Naive thymus-derived CD4-positive, alpha-beta T cell (primary cell): ENCODE results near the gene GDF2. TPM values are rescaled to one million over a fixed set of nuclear protein-coding genes. Genes with fewer than 3 reads are reported as not detected.

Experiments used
- ATAC-seq: fragments of 150-1000 bp; cut with Tn5 transposase; 2 replicates; pipeline ENCODE4 v1.10.0; 2021; ENCODE audit warnings: mild to moderate bottlenecking, moderate library complexity
- CTCF ChIA-PET: fragments of 350-600 bp; sonication (Branson Sonifier 250); formaldehyde crosslinking; loops from one replicate; lab custom pipeline; 2021; ENCODE audit warnings: antibody characterized with exemption; lab: Charles Lee
- POLR2A ChIA-PET: fragments of 350-600 bp; sonication (Branson Sonifier 250); formaldehyde crosslinking; loops from one replicate; lab custom pipeline; 2021; ENCODE audit warnings: antibody characterized with exemption, inconsistent platforms; lab: Charles Lee
- DNase-seq, 9 donors: peaks; one replicate each; pipeline versions ENCODE4 v3.0.0 to v3.0.0-alpha.2; 2020 to 2022; ENCODE audit warnings: mixed read lengths in 1 of 9
- H3K27ac ChIP-seq: one replicate; pipeline ENCODE4 v1.7.0; 2013; ENCODE audit warnings: mild to moderate bottlenecking, low read depth, low read length, moderate library complexity
- H3K27me3 ChIP-seq, 2 donors: one replicate each; pipeline ENCODE4 v1.7.0; 2013; ENCODE audit warnings: low read length in 2 of 2, mild to moderate bottlenecking in 2 of 2, moderate library complexity in 2 of 2; ENCODE audit not compliant: control insufficient read depth in 2 of 2, insufficient read depth in 2 of 2
- H3K36me3 ChIP-seq, 3 experiments: 1 replicate in 2 of 3; 2 replicates in 1 of 3; pipeline ENCODE4 v1.7.0; 2013; ENCODE audit warnings: low read length in 3 of 3, mild to moderate bottlenecking in 3 of 3, moderate library complexity in 1 of 3; ENCODE audit not compliant: insufficient read depth in 3 of 3, control insufficient read depth in 2 of 3
- H3K4me1 ChIP-seq, 2 donors: one replicate each; pipeline ENCODE4 v1.7.0; 2013; ENCODE audit warnings: low read length in 2 of 2, mild to moderate bottlenecking in 2 of 2, moderate library complexity in 1 of 2; ENCODE audit not compliant: control insufficient read depth in 2 of 2, insufficient read depth in 2 of 2
- H3K4me3 ChIP-seq: 2 replicates; pipeline ENCODE4 v1.7.0; 2013; ENCODE audit warnings: mild to moderate bottlenecking, low read length
- H3K9me3 ChIP-seq, 3 experiments: 1 replicate in 2 of 3; 2 replicates in 1 of 3; pipeline ENCODE4 v1.7.0; 2013; ENCODE audit warnings: low read length in 3 of 3; ENCODE audit not compliant: control insufficient read depth in 2 of 3
- H3K27ac Mint-ChIP-seq, 9 donors: one replicate each; pipeline ENCODE4 v1.8.0; 2020 to 2022; ENCODE audit warnings: mixed read lengths in 9 of 9, mild to moderate bottlenecking in 8 of 9, moderate library complexity in 5 of 9, inconsistent platforms in 2 of 9
- H3K27me3 Mint-ChIP-seq, 5 donors: one replicate each; pipeline ENCODE4 v1.8.0; 2021 to 2022; ENCODE audit warnings: mixed read lengths in 5 of 5, mild to moderate bottlenecking in 1 of 5
- H3K36me3 Mint-ChIP-seq, 5 donors: one replicate each; pipeline ENCODE4 v1.8.0; 2020 to 2022; ENCODE audit warnings: mixed read lengths in 5 of 5, mild to moderate bottlenecking in 3 of 5, inconsistent platforms in 1 of 5
- H3K4me1 Mint-ChIP-seq, 7 donors: one replicate each; pipeline ENCODE4 v1.8.0; 2020 to 2022; ENCODE audit warnings: mixed read lengths in 7 of 7, mild to moderate bottlenecking in 3 of 7, inconsistent platforms in 1 of 7
- H3K4me3 Mint-ChIP-seq, 10 donors: one replicate each; pipeline ENCODE4 v1.8.0; 2020 to 2022; ENCODE audit warnings: mild to moderate bottlenecking in 10 of 10, mixed read lengths in 10 of 10, moderate library complexity in 6 of 10, inconsistent platforms in 2 of 10
- H3K9me3 Mint-ChIP-seq, 11 donors: one replicate each; pipeline ENCODE4 v1.8.0; 2020 to 2022; ENCODE audit warnings: mixed read lengths in 11 of 11, mild to moderate bottlenecking in 4 of 11, inconsistent platforms in 1 of 11, moderate library complexity in 1 of 11
- intact Hi-C, 2 donors: fragments of 100-400 bp; cut with micrococcal nuclease; formaldehyde crosslinking; loops; one replicate each; pipeline ENCODE4 v1.15.1; 2023
- polyA plus RNA-seq, 2 donors: library from polyadenylated mRNA; unstranded; fragments of 300-500 nt; fragmentation: Illumina TruSeq; gene quantifications; one replicate each; pipeline ENCODE4 v1.2.3, GENCODE V29; 2021
- total RNA-seq, 6 experiments: library from RNA in 5 of 6; stranded (reverse) in 5 of 6; gene quantifications; 1 replicate in 5 of 6; 2 replicates in 1 of 6; pipeline ENCODE4 v1.2.3 and lab custom pipeline; 2021 to 2026

Gene GDF2
- total and polyA plus RNA-seq, 7 experiments from 2014 or later, result not detected

- no peaks in the 10 kb centered on the region for H3K9me3 Mint-ChIP-seq
- CTCF ChIA-PET, result interaction anchor here (1.0 to 1.3 kb wide), 2 partner anchors 11 to 252 kb away, joined by 3 read pairs; no protein-coding TSS in a partner anchor
- H3K4me1 Mint-ChIP-seq, result peaks cover 6 to 41% (median 27%) of the 10 kb centered on the region in 7 donors
- H3K27ac Mint-ChIP-seq, result peak within 1 kb of the TSS in 6 of 9 donors; percentile 32 to 80 (median 66)
- H3K36me3 ChIP-seq, result no peaks in the 10 kb centered on the region
- H3K27me3 ChIP-seq, result no peaks in the 10 kb centered on the region
- peaks cover 0 to 66% (median 5%) of the 10 kb centered on the region in 5 donors for H3K27me3 Mint-ChIP-seq
- H3K4me3 ChIP-seq, result peak within 1 kb of the TSS; percentile 51
- peaks cover 0 to 13% of the 10 kb centered on the region in 2 donors for H3K4me1 ChIP-seq
- intact Hi-C loops, result loop anchor here in 1 of 2 donors (1.0 to 2.0 kb wide), 4 partner anchors 11 to 135 kb away; no protein-coding TSS in a partner anchor
- H3K36me3 Mint-ChIP-seq, result no peaks in the 10 kb centered on the region
- peak within 1 kb of the TSS; percentile 52 to 90 (median 86) for H3K4me3 Mint-ChIP-seq
- no peak within 1 kb of the TSS for H3K27ac ChIP-seq
- ATAC-seq, result peak; percentile 61
- peak in 1 of 9 donors; percentile 28 for DNase-seq
- no peaks in the 10 kb centered on the region for H3K9me3 ChIP-seq
- POLR2A ChIA-PET, result interaction anchor here (0.7 to 1.0 kb wide), 2 partner anchors 9 to 22 kb away, joined by 3 read pairs; no protein-coding TSS in a partner anchor
Measured at GRCh38 chr10:47299611-47300428, 22.4 kb upstream of the GDF2 start, which contains the start of gene GDF10. TSS of gene GDF10 (plus strand) at chr10:47300197. CDS start at chr10:47300652, 455 bp downstream.

GRCh38 chr10:47300429-47300931 is 21.8 kb upstream of the GDF2 start:
- ChIA-PET POLR2A (interaction anchor here (0.7 to 1.0 kb wide), 2 partner anchors 10 to 23 kb away, joined by 3 read pairs; no protein-coding TSS in a partner anchor), CTCF (interaction anchor here (0.5 to 1.3 kb wide), 2 partner anchors 10 to 14 kb away, joined by 3 read pairs; no protein-coding TSS in a partner anchor)
- Mint-ChIP-seq H3K4me3 (peak overlapping the region; percentile 52 to 90 (median 86)), H3K4me1 (peaks cover 6 to 47% (median 27%) of the 10 kb centered on the region in 7 donors), H3K27ac (peak overlapping the region in 3 of 9 donors; percentile 32 to 74 (median 71)), H3K27me3 (peaks cover 0 to 60% (median 5%) of the 10 kb centered on the region in 5 donors), H3K36me3 (no peaks in the 10 kb centered on the region), H3K9me3 (no peaks in the 10 kb centered on the region)
- H3K9me3 ChIP-seq, result no peaks in the 10 kb centered on the region
- intact Hi-C loops, result loop anchor here in 1 of 2 donors (1.0 to 2.0 kb wide), 4 partner anchors 11 to 135 kb away; no protein-coding TSS in a partner anchor
- H3K4me3 ChIP-seq, result peak overlapping the region; percentile 39
- H3K36me3 ChIP-seq, result no peaks in the 10 kb centered on the region
- DNase-seq, result no peak
- H3K27ac ChIP-seq, result no peak overlapping the region
- peak; percentile 38 for ATAC-seq
- no peaks in the 10 kb centered on the region for H3K27me3 ChIP-seq
- peaks cover 0 to 13% of the 10 kb centered on the region in 2 donors for H3K4me1 ChIP-seq

- CTCF ChIA-PET, result interaction anchor here (2.2 kb wide), 2 partner anchors 10 to 254 kb away, joined by 8 to 9 read pairs; no protein-coding TSS in a partner anchor
- Histone ChIP-seq H3K27ac (no peak overlapping the region), H3K27me3 (no peaks in the 10 kb centered on the region), H3K4me3 (no peak overlapping the region), H3K9me3 (no peaks in the 10 kb centered on the region), H3K36me3 (no peaks in the 10 kb centered on the region), H3K4me1 (peaks cover 0 to 13% of the 10 kb centered on the region in 2 donors)
- DNase-seq, result no peak
- peak overlapping the region in 6 of 10 donors; percentile 16 to 88 (median 38) for H3K4me3 Mint-ChIP-seq
- intact Hi-C loops, result loop anchor here in 1 of 2 donors (2.0 kb wide), 1 partner anchor 45 kb away; no protein-coding TSS in a partner anchor
- H3K9me3 Mint-ChIP-seq, result no peaks in the 10 kb centered on the region
- POLR2A ChIA-PET, result interaction anchor here (1.8 kb wide), 1 partner anchor 9 kb away, joined by 8 read pairs; no protein-coding TSS in a partner anchor
- ATAC-seq, result no peak
- H3K27ac Mint-ChIP-seq, result no peak overlapping the region
- H3K27me3 Mint-ChIP-seq, result peaks cover 0 to 50% (median 5%) of the 10 kb centered on the region in 5 donors
- no peaks in the 10 kb centered on the region for H3K36me3 Mint-ChIP-seq
- peaks cover 6 to 58% (median 34%) of the 10 kb centered on the region in 7 donors for H3K4me1 Mint-ChIP-seq
Measured at GRCh38 chr10:47301833-47302232, 20.4 kb upstream of the GDF2 start.

GRCh38 chr10:47303105-47303504 is 19.1 kb upstream of the GDF2 start:
- H3K4me1 ChIP-seq, result peaks cover 0 to 22% of the 10 kb centered on the region in 2 donors
- H3K27ac ChIP-seq, result no peak overlapping the region
- H3K36me3 Mint-ChIP-seq, result no peaks in the 10 kb centered on the region
- no peak for ATAC-seq
- intact Hi-C loops, result no loop called here
- H3K27me3 Mint-ChIP-seq, result peaks cover 0 to 41% (median 5%) of the 10 kb centered on the region in 5 donors
- POLR2A ChIA-PET, result interaction anchor here (1.0 to 1.8 kb wide), 4 partner anchors 8 to 137 kb away, joined by 3 to 8 read pairs (median 6); no protein-coding TSS in a partner anchor
- no peak overlapping the region for H3K27ac Mint-ChIP-seq
- H3K4me1 Mint-ChIP-seq, result peaks cover 6 to 70% (median 40%) of the 10 kb centered on the region in 7 donors
- no peaks in the 10 kb centered on the region for H3K9me3 Mint-ChIP-seq
- peak overlapping the region in 2 of 10 donors; percentile 7 to 9 for H3K4me3 Mint-ChIP-seq
- H3K4me3 ChIP-seq, result no peak overlapping the region
- DNase-seq, result no peak
- CTCF ChIA-PET, result interaction anchor here (1.5 to 2.2 kb wide), 3 partner anchors 9 to 274 kb away, joined by 4 to 9 read pairs (median 8); no protein-coding TSS in a partner anchor
- H3K36me3 ChIP-seq, result no peaks in the 10 kb centered on the region
- no peaks in the 10 kb centered on the region for H3K9me3 ChIP-seq
- no peaks in the 10 kb centered on the region for H3K27me3 ChIP-seq

GRCh38 chr10:47303866-47304265 is 18.4 kb upstream of the GDF2 start:
- H3K4me3 Mint-ChIP-seq, result no peak overlapping the region
- peaks cover 0 to 22% of the 10 kb centered on the region in 2 donors for H3K4me1 ChIP-seq
- intact Hi-C loops, result no loop called here
- H3K9me3 ChIP-seq, result no peaks in the 10 kb centered on the region
- DNase-seq (no peak), ATAC-seq (no peak)
- H3K27ac ChIP-seq, result no peak overlapping the region
- no peaks in the 10 kb centered on the region for H3K36me3 ChIP-seq
- ChIA-PET CTCF (interaction anchor here (1.5 to 2.2 kb wide), 2 partner anchors 8 to 275 kb away, joined by 4 to 8 read pairs; no protein-coding TSS in a partner anchor), POLR2A (interaction anchor here (1.6 to 1.8 kb wide), 3 partner anchors 7 to 25 kb away, joined by 4 to 8 read pairs (median 8); no protein-coding TSS in a partner anchor)
- no peaks in the 10 kb centered on the region for H3K27me3 ChIP-seq
- peaks cover 0 to 34% (median 5%) of the 10 kb centered on the region in 5 donors for H3K27me3 Mint-ChIP-seq
- no peaks in the 10 kb centered on the region for H3K9me3 Mint-ChIP-seq
- H3K36me3 Mint-ChIP-seq, result no peaks in the 10 kb centered on the region
- H3K4me1 Mint-ChIP-seq, result peaks cover 6 to 78% (median 47%) of the 10 kb centered on the region in 7 donors
- H3K27ac Mint-ChIP-seq, result no peak overlapping the region
- H3K4me3 ChIP-seq, result no peak overlapping the region

GRCh38 chr10:47305566-47305965 is 16.7 kb upstream of the GDF2 start:
- no peak for ATAC-seq
- Histone ChIP-seq H3K9me3 (no peaks in the 10 kb centered on the region), H3K27ac (no peak overlapping the region), H3K4me1 (peaks cover 0 to 27% of the 10 kb centered on the region in 2 donors), H3K27me3 (no peaks in the 10 kb centered on the region), H3K36me3 (no peaks in the 10 kb centered on the region), H3K4me3 (no peak overlapping the region)
- Mint-ChIP-seq H3K4me3 (no peak overlapping the region), H3K27me3 (peaks cover 0 to 24% (median 5%) of the 10 kb centered on the region in 5 donors), H3K9me3 (no peaks in the 10 kb centered on the region), H3K4me1 (peaks cover 3 to 79% (median 49%) of the 10 kb centered on the region in 7 donors), H3K27ac (peak overlapping the region in 1 of 9 donors; percentile 69), H3K36me3 (no peaks in the 10 kb centered on the region)
- DNase-seq, result no peak
- POLR2A ChIA-PET, result no interaction called here
- intact Hi-C loops, result no loop called here
- CTCF ChIA-PET, result interaction anchor here (0.6 to 1.2 kb wide), 3 partner anchors 9 to 258 kb away, joined by 3 to 5 read pairs (median 3); no protein-coding TSS in a partner anchor
